ENCODE data around the gene CRELD2. TPM values are rescaled to one million over a fixed set of nuclear protein-coding genes. Genes with fewer than 3 reads are reported as not detected.
A peak's percentile ranks its signal among the peaks of the same experiment; 100 is the strongest.

Gene CRELD2
- total and polyA plus RNA-seq, 2 of the 8 experiments (the other 6 are each of a cell fraction or from before 2014, with no cell fraction given): 24.5 to 36.6 TPM

DNA sequence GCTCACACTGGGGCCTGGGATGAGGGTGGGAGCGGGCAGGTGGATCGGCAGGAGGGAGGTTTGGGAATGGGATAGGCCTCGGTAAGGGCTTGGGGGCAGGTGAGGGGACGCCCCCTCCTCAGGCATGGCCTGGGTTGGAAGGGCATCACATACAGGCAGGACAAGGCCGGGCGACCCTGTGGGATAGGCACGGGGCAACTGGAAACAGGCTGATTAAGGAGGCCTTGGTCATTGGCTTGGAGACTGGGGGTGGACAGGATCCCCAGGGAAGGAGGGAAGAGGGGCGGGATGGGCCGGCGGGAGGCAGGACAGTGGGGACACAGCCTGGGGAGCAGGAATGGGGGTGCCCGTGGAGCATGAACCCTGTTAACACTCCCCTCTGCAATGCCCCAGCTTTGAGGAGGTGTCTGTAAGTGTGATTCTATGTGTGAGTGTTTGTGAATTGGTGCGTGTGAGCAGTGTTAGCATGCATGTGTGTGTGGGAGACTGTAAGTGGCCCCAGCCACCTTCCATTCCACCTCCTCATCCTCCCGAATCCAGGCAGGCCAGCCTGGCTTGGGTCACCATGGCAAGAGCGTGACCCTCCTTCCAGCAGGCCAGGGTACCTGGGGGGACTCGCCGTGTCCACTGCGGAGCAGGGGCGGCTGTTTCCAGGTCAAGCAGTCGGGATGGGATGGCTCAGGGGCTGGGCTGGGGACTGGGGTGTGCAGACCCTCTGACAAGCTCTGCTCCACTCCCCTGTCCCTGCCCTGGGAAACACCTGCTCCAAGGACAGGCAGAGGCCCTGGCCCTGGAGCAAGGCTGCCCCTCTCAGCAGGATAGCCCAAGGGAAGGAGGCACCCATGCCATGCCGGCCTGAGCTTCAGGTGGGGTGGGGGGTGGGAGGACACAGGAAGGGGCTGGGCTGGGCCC lies 38.7 kb downstream of the CRELD2 start:
- DNase-seq (ENCODE audit: low read depth in 1 of 2, low spot score in 2 of 2) (no peak), FAIRE-seq (no peak)
- H3K23ac ChIP-seq (ENCODE audit: insufficient read length): no peak overlapping the region
- H2AK5ac ChIP-seq (ENCODE audit: low read depth, low read length): no peak overlapping the region
- H2BK12ac ChIP-seq (ENCODE audit: low read depth, low read length): no peak overlapping the region
- no peak overlapping the region for H3K4me2 ChIP-seq (ENCODE audit: insufficient read depth in 1 of 2, low read depth in 2 of 2, low read length in 2 of 2)
- H2BK5ac ChIP-seq (ENCODE audit: low read depth, low read length): no peak overlapping the region
- no peak overlapping the region for H2BK20ac ChIP-seq (ENCODE audit: low read length)
- H2BK15ac ChIP-seq (ENCODE audit: low read length): no peak overlapping the region
- no peak overlapping the region for H3K9ac ChIP-seq (replicated peaks in 1 of 4; ENCODE audit: extremely low read depth in 1 of 4, low read depth in 3 of 4, low read length in 3 of 4)
- ChIA-PET POLR2A (ENCODE audit: partially characterized antibody) (interaction anchor here (1.2 to 2.5 kb wide), 2 partner anchors 10 to 11 kb away, joined by 5 to 7 read pairs; no protein-coding TSS in a partner anchor), CTCF (ENCODE audit: partially characterized antibody) (interaction anchor here (0.9 to 2.4 kb wide), 2 partner anchors 14 to 23 kb away, joined by 4 to 7 read pairs; no protein-coding TSS in a partner anchor)
- no peaks in the 10 kb centered on the region for H3K79me1 ChIP-seq (ENCODE audit: low read depth, low read length)
- no peak overlapping the region for H3K27ac ChIP-seq (ENCODE audit: low read depth, low read length)
- H4K20me1 ChIP-seq (replicated peaks in 1 of 2; ENCODE audit: control insufficient read depth in 1 of 2, insufficient read depth in 2 of 2, low read length in 2 of 2): peaks cover 5 to 11% of the 10 kb centered on the region in 2 experiments
- H3K79me2 ChIP-seq (ENCODE audit: control insufficient read depth in 1 of 2, insufficient read depth in 2 of 2, low read length in 2 of 2): peaks cover 0 to 4% of the 10 kb centered on the region in 2 experiments; a peak in 1 of 4 replicates
- peaks cover 0 to 12% (median 6%) of the 10 kb centered on the region in 4 experiments; a peak in 6 of 7 replicates for H3K27me3 ChIP-seq (replicated peaks in 1 of 4; ENCODE audit: control insufficient read depth in 3 of 4, extremely low read depth in 1 of 4, insufficient read depth in 3 of 4, low read length in 3 of 4)
- H3K23me2 ChIP-seq (ENCODE audit: low read depth, low read length): peaks cover 11% of the 10 kb centered on the region; the same call in 1 of the 2 replicates
- no peaks in the 10 kb centered on the region for H3K36me3 ChIP-seq (ENCODE audit: control insufficient read depth in 2 of 4, insufficient read depth in 4 of 4, low read length in 3 of 4)
- TF ChIP-seq, protein P1, sequence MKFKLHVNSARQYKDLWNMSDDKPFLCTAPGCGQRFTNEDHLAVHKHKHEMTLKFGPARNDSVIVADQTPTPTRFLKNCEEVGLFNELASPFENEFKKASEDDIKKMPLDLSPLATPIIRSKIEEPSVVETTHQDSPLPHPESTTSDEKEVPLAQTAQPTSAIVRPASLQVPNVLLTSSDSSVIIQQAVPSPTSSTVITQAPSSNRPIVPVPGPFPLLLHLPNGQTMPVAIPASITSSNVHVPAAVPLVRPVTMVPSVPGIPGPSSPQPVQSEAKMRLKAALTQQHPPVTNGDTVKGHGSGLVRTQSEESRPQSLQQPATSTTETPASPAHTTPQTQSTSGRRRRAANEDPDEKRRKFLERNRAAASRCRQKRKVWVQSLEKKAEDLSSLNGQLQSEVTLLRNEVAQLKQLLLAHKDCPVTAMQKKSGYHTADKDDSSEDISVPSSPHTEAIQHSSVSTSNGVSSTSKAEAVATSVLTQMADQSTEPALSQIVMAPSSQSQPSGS (IDR thresholded peaks at IDR 0.05; ENCODE audit: low read length): no peak
- TF ChIP-seq BCL11A (IDR thresholded peaks at IDR 0.05; ENCODE audit: low read depth in 2 of 2, low read length in 2 of 2): no peak
- TF ChIP-seq CREB1 (IDR thresholded peaks at IDR 0.05): no peak
- TF ChIP-seq SAP30 (IDR thresholded peaks at IDR 0.05; ENCODE audit: insufficient read depth, insufficient replicate concordance, low read length): no peak
- WGBS, 2 experiments (ENCODE audit: extremely low coverage in 1 of 2, insufficient coverage in 1 of 2, insufficient read length in 1 of 2, insufficient replicate concordance in 2 of 2, low coverage in 1 of 2, low lambda C conversion rate in 2 of 2, missing lambda C conversion rate in 1 of 2): 90% methylated on average over 15 of the region's 20 CpGs; no CpG with 5 or more reads in 1 of the 2 experiments
- H3K4me1 ChIP-seq (replicated peaks in 1 of 4; ENCODE audit: control insufficient read depth in 3 of 4, insufficient read depth in 4 of 4, low read length in 3 of 4): peaks cover 0 to 15% (median 8%) of the 10 kb centered on the region in 4 experiments; a peak in 5 of 7 replicates
- no peaks in the 10 kb centered on the region for H3K9me3 ChIP-seq (ENCODE audit: insufficient read depth in 2 of 2, low read depth in 1 of 2, low read length in 1 of 2)
- no peak overlapping the region for H3K56ac ChIP-seq (replicated peaks; ENCODE audit: insufficient read length, low read depth, low read length)
- no peak overlapping the region for H4K5ac ChIP-seq (ENCODE audit: insufficient read length, low read depth, low read length)
- H2BK120ac ChIP-seq (replicated peaks; ENCODE audit: low read depth, low read length): no peak overlapping the region
- H4K8ac ChIP-seq (ENCODE audit: extremely low read depth, insufficient read depth, low read length): no peak overlapping the region
- H3K4ac ChIP-seq (replicated peaks; ENCODE audit: insufficient read length, low read depth, low read length): no peak overlapping the region
- no peak overlapping the region for H2AFZ ChIP-seq (ENCODE audit: low read length)
- H3K18ac ChIP-seq (ENCODE audit: extremely low read depth, low read length): no peak overlapping the region
- no peak overlapping the region for H3K14ac ChIP-seq (ENCODE audit: insufficient read length)
- no peak overlapping the region for H3K4me3 ChIP-seq (ENCODE audit: extremely low read depth in 1 of 4, insufficient read depth in 2 of 4, low read depth in 3 of 4, low read length in 4 of 4)
- H4K91ac ChIP-seq (replicated peaks; ENCODE audit: insufficient read length, low read length): peak overlapping the region; percentile 85
